CD4-positive, alpha-beta T cell treated with Interleukin-17A for 4 hours (primary cell): Measurements from ENCODE around the gene IL19.
"Not testable (repeated sequence)": the region's sequence is repeated elsewhere in the genome, so short reads cannot be mapped to it uniquely, and the experiment has no call there.

ENCODE experiments used
- DNase-seq: peaks from one replicate; pipeline ENCODE4 v3.0.0-alpha.2; 2020; ENCODE audit warnings: mixed read lengths

Gene IL19

DNA sequence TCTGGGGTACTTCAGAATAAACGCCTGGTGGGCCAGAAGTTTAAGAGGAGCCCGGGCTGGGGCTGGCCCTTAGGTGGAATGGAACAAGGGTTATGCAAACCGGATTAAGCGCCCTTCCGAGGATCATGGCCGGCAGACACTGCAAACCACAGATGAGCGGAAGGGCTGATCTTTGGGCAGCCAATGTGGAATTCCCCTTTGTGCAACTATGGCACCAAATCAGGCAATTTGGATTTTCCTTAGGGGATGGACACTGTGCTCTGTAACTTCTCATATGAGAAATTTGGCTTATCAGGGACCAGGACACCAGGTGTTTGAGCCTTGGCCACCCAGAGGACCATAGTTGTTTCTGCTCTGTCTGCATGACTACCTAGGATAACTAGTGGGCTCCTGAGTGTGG, 7.5 kb downstream of the IL19 start:
- no peak for DNase-seq

DNA sequence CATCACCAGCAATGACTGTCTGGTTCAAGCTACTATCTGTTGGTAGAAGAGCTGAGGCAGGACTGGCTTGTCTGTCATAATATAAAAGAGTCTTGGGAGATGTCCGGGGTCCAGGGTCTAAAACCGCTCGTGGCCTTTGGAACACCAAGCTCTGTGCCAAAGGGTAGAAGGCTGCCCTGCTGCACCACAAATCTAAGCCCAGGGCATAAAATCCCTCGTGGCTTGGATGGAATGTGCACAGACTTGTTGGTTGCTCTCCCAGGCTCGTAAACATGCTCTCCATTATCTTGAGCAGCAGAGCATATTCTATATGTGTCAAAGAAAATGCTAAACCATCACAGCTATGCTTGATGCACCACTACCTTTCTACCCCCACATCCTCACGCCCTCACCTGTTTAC, 8.3 kb downstream of the IL19 start:
- not testable (repeated sequence) for DNase-seq

DNA sequence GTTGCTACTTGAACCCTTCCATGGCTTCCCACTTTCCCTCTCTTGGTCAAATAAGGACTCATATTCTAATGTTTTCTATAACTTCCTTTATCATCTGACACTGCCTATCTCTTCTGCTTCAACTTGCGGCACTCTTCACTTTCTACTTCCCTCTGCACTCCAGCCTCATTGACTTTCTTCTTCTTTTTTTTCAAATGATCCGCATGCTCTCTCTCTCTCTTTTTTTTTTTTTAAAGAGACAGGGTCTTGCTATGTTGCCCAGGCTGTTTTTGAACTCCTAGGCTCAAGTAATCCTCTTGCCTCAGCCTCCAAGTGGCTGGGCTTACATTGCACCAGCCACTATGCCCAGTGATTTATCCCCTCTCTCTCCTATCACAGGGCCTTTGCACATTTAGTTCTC, 9.1 kb downstream of the IL19 start:
- no peak for DNase-seq

DNA sequence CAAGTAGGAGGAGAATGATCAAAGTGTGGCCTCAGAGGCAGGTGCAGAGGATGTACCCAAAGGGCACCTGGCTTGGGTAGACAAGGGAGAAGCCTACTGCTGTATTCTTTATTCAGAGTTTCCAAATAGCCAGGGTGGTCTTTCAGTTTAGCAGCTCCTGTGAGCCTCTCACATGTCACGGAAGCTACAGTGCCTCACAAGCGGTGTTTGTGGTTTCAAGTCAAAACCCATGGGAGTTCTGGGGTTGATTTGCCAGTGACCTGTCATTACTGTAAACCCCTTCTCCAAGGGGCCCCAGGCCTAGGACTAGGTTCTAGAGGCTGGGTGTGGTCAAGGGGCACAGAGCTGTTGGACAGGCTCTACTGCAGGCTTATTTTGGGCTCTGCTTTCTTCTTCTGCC, 11.9 kb downstream of the IL19 start:
- DNase-seq: no peak

DNA sequence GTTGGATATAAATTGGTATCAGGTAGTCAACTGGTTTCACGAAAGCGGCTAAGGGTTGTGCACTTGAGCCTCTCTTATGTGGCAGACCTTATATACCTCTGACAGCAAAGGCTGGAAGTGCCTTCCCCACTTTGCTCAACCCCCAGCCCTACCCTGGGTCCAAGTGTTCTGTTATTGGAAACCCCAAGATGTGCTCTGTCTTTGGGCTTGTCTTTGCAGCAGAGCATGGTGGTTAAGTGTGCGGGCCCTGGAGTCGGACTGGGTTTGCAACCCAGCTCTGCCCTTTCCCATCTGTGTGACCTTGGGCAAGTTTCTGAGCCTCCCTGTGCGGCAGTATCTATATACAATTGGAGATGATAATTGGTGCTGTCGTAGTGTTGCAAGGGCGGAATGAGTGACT, 12.9 kb downstream of the IL19 start:
- DNase-seq: no peak

DNA sequence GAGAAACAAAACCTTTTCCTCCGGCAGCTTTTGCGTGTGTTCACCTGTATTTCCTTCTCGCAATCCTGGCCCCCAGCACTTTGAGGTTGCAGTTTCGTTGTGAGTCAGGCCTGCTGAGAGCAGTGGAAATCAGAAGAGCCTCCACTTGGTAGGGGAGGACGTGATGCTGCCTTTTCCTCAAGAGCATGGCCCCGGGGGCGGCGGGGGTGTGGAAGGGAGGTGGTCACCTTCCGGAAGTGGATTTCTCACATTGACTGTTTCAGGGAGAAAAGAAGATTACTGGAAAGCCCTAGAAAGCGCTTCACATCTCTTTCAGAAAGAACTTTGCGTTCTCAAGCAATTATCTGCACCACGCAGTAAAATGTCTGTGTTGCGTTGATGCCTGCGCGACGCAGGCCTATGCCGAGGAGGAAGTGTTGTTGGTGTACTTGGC, 13.9 kb downstream of the IL19 start:
- peak; percentile 80 for DNase-seq

DNA sequence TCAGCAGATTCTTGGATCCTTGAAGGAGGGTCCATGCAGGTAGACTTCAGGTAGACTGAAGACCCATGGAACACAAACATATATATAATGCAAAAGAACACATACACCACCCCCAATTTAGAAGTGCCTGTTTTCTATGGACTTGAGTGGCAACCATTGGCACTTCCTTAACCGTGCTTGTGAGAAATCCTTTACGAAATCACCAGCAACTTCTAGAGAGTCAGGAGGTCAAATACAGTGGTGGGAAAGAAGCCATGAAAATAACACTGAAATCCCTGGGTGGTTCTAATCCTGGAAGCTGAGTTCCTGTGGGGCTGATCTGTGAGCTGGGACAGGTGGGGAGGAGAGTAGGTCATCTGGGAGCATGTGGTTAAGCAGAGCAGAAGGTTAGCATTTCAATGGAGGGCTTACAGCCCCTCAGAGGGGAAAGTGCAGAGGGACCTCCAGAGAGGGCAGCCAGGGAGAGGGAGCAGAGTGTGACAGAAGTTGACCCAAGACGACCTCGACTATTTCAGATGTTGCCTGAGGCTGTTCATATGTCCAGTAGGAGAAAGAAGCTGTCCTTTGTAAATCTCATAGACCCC, 14.7 kb downstream of the IL19 start:
- DNase-seq: no peak

DNA sequence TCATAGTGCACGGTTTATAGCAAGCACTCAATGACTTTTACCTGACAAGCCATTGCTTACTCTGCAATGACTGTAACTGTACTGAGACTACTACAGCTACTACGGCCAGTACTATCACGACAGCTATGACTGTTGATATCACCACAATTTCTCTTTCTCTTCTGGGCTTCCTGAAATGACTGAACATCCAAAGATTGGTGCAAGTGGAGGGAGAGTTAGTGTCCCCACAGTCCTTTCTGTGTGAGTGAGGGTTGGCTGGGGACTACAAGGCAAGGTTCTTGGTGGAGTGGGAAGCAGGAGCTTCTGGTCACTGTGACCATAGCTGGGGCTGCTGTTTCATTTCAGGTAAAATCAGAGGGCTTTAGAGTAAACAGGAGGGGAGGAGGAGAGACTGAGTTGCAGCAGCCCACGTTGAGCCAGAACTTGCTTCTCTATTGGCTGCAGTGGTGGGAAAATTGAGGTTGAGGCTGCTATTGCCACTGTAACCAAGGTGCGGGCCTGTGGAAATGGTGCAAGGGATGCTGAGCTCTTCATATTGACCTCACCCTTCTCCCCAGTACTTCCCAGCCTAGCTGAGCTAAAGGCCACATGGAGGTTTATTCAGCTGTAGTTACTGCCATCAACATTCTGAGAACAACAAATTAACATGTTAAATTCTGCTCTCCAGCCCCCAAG, 15.8 kb downstream of the IL19 start:
- no peak for DNase-seq

DNA sequence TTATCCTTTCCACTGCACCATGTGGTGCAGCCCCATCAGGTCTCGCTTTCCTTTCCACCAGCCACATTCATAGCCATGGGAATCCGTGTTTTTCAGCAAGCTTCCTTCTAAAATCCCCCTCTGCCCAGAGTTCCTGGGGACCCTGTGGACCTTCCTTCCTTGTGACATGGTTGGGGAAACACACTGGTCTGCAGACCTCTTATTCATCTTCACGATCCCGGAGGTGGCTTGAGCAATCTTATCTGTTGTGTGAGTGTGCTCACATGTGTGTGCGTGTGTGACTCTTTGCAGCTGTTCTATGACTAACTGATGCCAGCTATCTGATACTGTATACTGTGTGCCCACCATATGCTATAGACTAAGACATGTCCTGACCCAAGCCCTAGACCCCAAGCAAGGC, 17.3 kb downstream of the IL19 start:
- DNase-seq: no peak

DNA sequence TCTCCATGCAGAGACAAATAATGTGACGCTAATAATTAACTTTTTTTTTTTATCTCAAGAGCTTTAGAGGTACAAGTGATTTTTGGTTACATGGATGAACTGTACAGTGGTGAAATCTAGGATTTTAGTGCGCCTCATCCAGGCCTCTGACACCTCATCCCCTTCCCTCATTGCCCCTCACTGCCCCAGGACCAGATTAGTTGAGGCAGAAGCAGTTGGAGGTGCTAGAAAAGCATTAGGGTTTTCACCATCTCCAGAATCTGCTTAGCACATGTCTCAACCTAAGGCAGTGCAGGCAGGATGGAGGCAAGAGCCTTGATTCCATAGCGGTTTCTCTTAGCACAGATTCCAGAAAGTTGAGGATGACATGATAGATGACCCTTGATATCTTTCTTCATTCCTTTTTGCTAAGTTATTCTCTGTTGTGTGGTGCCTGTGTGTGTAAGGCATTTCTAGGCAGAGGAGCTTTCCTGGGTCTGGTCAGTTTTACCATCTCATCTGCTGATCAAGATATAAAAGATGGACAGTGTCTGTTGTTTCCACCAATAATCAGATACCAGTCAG, 18.0 kb downstream of the IL19 start:
- no peak for DNase-seq

DNA sequence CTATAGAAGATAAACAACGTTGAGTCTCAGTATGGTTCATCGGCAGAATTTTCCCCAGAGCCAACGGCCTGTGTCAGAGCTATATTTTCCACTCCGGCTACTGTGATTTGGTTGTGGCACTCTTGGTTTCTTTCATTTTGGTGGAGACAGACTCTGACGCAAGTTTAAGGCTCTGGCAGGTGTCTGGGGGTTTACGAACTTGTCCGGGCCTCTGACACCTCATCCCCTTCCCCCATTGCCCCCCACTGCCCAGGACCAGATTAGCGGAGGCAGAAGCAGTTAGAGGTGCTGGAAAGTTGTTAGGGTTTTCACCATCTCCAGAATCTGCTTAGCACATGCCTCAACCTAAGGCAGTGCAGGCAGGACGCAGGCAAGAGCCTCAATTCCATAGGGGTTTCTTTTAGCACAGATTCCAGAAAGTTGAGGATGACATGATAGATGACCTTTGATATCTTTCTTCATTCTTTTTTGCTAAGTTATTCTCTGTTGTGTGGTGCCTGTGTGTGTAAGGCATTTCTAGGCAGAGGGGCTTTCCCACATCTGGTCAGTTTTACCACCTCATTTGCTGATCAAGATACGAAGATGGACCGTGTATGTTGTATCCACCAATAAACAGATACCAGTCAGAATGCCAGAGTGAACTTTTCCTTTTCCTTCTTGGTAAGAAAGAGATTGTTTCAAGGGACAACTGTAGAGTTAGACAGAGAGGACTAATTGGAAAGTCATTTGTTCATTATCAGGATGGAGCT, 20.1 kb downstream of the IL19 start:
- no peak for DNase-seq

DNA sequence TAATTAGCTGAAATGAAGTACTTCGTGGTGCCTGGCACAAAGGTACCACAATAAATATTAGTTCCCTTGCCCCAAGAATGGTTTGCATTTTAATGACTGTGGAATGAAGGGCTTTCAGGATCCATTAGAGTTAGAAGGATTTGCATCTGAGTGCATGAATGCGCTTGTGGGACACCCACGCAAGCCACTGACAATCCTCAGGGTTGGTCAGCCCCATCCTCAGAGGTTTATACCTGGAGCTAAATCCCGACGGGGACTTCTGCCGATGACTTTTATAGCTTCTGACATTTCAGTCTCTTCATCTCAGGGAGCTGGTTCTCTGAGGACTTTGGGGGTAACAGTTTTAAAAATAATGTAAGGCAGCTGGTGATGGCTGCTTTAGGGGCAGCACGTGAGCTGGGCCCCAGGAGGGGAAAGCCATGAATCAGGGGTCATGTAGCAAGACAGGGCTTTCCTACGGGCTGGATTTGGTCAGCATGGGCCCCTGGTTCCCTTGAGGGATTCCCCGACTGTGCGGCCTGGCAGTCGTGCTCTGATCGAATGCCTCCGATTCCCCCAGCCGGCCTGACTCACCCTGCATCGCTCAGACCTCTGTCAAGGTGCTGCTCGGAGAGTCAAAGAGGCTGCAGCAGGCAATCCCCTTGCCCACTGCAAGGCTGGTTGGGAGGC, 22.5 kb downstream of the IL19 start:
- no peak for DNase-seq

DNA sequence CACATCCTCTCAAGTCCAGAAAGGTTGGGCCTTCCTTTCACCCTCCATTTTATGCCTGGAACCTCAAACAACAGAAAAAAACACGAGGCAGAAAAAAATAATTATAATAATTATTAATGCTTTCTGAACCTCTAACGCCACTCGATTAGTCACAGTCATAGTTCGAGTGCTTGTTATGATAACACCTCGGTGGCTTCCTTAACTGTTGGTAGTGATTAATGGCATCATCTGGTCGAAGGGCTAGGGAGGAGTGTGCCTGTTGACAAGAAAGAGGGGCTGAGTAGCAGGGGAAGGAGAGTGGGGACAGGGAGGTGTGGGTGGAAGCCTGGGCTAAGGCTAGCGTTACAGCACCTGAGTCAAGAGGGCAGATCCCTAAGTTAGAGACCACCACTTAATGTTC, 23.0 kb downstream of the IL19 start:
- DNase-seq: no peak

DNA sequence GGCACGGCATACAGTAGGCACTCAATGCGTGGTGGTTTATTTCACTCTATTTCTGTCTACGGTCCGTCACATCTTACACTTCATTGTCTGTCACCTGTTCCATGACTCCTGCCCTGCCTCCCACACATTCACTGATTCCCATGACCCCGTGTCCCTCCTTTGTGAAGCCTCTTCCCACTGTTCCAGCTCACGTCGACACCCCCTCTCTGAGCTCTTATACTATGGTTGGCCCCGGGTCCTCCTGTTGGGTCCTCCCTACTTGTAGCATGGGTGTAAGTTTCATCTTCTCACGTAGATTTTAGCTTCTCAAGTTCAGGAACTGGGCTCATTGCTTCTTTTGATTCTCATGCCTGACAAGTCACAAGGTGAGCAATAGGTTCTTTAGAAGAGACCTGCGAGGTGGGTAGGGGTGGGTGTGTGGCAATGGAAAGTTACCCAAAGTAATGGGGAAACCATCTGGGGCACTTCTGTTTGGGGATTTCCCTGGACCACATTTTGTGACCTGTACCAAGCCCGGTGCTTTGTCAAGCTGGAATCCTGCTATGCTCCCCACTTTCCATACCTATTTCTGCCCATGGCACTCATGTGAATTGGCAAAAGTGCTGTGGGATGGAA, 23.8 kb downstream of the IL19 start:
- DNase-seq: no peak

DNA sequence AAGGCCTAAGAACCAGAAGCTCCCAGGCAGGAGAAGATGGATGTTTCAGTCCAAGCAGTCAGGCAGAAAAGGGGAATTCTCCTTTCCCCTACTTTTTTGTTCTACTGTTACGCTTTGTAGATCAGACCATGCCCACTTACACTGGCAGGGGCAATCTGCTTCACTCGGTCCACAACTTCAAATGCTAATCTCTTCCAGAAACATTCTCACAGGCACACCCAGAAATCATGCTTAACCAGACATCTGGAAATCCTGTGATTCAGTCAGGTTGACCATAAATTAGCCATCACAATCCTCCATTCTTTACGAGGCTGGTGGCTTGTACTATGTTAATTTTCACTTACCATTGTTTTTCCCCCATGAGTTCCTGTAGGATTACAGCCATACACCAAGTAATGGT, 25.5 kb downstream of the IL19 start:
- DNase-seq: no peak

DNA sequence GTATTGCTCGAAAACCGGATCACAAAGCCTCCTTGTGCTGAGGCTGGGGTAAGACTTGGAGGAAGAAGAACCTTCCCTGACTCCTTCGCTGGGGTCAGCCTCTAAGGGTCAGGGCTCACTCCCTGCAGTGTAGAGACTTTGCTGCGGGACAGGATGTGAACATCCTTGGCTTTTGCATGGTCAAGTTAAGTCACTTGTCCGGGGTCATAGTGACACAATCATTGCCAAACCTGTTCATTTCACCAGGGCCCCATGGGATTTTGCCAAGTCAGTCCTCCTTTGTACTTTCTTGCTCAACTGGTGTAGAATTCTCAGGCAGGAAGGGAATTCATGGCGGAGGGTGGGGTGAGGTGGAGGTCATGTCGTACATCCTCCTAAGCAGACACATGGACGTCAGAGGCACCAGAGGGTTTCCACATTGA, 26.4 kb downstream of the IL19 start:
- no peak for DNase-seq

DNA sequence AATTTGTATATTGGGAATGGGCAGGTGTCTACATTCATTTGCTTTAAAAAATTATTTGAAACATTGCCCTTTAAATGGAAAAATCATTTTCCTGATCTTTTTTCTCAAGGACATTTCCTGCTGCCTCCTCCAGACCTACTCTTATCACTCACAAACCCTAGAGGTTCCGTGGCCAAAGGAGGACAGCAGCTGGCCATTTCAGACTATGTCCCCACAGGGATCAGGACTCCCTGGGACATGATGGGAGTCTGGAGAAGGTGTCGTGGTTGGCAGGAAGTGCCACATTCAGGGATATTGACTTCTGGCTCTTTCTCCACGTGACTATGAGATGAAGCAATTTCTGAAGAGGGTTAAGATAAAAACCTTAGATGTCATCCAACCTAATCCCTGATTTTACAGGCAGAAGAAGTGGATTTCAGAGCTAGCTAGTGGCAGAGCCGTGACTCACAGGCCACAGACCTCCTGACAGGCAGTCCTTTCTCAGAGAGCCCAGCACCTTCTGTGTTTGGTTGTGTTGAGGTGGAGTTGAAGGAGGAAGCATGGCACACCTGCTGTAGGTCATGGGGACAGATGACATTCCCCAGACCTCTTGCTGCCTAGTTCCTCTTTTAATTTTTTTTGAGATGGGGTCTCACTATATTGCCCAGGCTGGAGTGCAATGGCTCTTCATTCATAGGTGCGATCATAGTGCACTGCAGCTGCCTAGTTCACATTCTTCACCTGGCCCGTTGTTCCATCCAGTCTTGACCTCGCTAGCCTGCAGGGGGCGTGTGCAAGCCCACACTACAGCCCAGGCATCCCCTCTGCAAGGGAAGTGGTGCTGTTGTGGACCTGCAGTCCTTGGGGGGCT, 27.2 kb downstream of the IL19 start:
- peak; percentile 57 for DNase-seq

DNA sequence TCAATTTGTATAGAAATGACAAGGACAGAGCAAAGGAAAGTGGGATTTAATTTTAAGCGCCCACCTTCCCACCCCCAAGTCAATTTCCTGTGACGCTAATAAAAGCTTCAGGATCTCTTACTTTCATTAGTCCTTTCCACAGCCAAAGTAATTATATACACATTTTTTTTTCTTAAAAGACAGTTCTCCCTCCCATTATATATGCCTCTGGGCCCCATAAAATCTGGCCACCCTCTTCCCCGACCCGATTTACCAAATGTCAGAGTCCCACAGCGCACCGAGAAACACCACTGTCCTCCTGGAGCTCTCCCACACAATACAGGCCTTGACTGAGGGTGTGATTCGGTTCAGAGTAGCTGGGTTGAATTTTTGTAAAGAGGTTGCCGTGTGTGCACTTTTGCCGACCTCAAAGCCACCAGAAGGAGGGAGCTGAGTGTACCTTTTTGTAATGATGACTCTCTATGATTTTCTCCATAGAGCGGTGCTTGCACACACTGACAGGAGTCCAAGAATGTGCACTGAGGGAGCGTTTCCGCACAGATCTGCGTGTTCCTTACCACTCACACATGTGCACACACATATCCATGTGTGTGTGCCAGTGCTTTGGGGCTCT, 27.9 kb downstream of the IL19 start:
- DNase-seq: no peak

DNA sequence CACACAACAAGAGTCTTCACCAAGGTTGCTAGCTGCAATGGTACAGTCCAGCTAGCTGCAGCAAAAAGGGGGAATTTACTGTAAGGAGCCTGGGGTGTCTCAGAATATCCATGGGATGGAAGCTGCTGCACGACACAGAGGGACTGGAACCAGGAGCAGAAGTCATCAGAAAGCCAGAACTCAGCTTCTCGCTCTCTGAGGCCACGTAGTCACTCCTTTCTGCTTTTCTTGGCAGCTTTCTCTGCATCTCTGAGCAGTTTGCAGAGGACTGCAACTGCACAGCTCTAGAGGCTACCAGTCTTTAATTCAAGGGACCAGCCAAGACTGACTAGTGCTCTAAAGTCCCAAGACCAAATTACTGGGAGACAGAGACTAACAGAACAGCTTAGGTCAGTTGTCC, 28.7 kb downstream of the IL19 start:
- DNase-seq: no peak

DNA sequence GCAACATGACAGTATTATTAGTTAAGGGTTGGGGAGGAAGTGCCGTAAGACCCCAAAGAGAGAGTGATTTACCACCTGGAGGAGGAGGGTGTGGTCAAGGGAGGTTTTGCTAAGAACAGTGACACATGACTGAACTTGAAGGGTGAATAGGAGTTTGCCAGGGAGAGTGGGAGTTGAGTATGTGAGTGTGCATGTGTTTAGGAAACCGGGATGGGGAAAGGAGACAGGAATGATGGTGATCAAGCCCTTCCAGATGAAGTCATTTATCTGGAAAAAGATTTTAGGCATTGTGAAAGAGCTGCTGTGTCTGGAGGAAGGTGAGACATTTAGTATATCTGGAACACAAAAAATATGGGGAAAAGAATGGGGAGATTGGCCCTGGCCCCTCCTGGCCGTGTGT, 29.8 kb downstream of the IL19 start:
- no peak for DNase-seq

DNA sequence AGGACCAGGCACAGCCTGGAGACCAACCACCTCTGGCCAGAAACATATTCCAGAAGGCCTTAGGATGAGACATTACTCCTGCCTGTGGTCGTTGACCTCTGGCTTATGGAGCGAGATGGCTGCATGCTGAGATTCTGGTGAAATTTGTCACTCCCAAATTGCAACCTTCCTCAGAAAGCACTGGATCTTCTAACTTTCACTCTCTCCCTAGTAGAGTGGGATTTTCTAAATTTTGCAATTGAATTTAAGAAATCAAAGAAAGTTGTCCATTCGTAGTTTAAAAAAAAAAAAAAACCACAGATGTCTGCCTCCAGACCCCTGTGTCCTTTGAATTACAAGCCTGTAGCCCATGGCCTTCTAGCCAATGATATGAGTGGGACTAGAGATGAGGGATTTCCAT, 30.3 kb downstream of the IL19 start:
- no peak for DNase-seq

DNA sequence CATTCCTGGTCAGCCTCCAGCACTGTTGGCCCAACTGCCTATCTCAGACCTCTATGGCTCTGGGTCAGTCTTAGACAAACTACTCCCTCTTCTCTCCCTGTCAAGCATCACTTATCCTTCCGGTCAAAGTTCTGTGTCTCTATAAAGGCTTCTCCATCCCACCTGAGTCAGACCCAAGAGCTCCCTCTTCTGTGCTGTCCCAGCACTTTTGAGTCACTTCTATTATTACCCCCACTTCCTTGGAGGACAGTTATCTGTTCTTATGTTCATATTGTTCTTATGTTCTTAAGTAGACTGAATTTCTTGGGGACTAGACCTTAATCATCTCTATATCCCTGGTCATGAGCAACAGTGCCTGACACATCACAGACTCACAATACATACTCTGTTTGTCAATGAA, 30.9 kb downstream of the IL19 start:
- DNase-seq: no peak
